Sigmoid colon (tissue), 4 donors: Measurements from ENCODE around the gene KRTAP19-3.

Source experiments
- EP300 ChIP-seq, 4 donors: sonication (generic); formaldehyde crosslinking; IDR thresholded peaks; one replicate each; pipeline ENCODE4 v1.6.1; 2017; ENCODE audit warnings: antibody characterized with exemption in 4 of 4
- POLR2A ChIP-seq, 2 donors: fragments of 450-650 bp; IDR thresholded peaks; one replicate each; pipeline ENCODE4 v1.6.1; 2016; ENCODE audit warnings: antibody characterized with exemption in 2 of 2, mild to moderate bottlenecking in 2 of 2, moderate library complexity in 2 of 2
- POLR2AphosphoS5 ChIP-seq, 4 donors: sonication (generic); formaldehyde crosslinking; IDR thresholded peaks; one replicate each; pipeline ENCODE4 v1.6.1; 2017; ENCODE audit warnings: antibody characterized with exemption in 4 of 4
- TF ChIP-seq, protein P1 (sequence below), 4 experiments: fragments of 450-650 bp in 3 of 4; fragments of 200-600 bp in 1 of 4; IDR thresholded peaks; one replicate each; pipeline ENCODE4 v1.5.1; 2016 to 2019; ENCODE audit warnings: antibody characterized with exemption in 4 of 4, mild to moderate bottlenecking in 3 of 4, moderate library complexity in 2 of 4

DNA sequence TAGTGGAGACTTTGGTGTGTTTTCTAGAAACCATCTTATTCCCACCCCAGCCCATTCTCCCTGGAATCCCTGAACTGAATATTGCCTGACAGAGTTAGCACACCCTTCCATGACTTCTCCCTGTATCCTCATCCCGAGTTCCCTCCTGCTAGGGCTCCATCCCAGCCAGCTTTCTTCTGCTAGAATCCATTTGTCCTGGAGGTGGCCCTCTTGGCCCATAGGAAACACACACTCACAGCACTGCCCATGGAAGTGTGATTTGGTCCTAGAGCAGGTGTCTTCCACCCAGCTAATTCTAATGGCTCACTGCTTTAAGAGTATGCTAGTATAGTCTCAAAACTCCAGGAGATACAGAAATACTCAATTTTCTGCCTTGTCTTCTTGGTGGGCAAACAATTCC, 47.6 kb downstream of the KRTAP19-3 start:
- TF ChIP-seq, protein P1, sequence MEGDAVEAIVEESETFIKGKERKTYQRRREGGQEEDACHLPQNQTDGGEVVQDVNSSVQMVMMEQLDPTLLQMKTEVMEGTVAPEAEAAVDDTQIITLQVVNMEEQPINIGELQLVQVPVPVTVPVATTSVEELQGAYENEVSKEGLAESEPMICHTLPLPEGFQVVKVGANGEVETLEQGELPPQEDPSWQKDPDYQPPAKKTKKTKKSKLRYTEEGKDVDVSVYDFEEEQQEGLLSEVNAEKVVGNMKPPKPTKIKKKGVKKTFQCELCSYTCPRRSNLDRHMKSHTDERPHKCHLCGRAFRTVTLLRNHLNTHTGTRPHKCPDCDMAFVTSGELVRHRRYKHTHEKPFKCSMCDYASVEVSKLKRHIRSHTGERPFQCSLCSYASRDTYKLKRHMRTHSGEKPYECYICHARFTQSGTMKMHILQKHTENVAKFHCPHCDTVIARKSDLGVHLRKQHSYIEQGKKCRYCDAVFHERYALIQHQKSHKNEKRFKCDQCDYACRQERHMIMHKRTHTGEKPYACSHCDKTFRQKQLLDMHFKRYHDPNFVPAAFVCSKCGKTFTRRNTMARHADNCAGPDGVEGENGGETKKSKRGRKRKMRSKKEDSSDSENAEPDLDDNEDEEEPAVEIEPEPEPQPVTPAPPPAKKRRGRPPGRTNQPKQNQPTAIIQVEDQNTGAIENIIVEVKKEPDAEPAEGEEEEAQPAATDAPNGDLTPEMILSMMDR (IDR thresholded peaks at IDR 0.05): no peak
- TF ChIP-seq EP300 (IDR thresholded peaks at IDR 0.05): no peak
- no peak for TF ChIP-seq POLR2AphosphoS5 (IDR thresholded peaks at IDR 0.05)
- no peak for TF ChIP-seq POLR2A (IDR thresholded peaks at IDR 0.05)
